DND-41 (cell line): Measurements from ENCODE around the gene BCAS3.

Experiments
- CTCF ChIP-seq: IDR thresholded peaks from 2 replicates; pipeline ENCODE4 v1.5.1; 2012; ENCODE audit warnings: borderline replicate concordance, low read length, moderate library complexity, mild to moderate bottlenecking; ENCODE audit not compliant: poor library complexity, severe bottlenecking; ENCODE audit errors: extremely low read depth
- EZH2 ChIP-seq: IDR thresholded peaks from 3 replicates; pipeline ENCODE4 v1.6.1; 2012; ENCODE audit warnings: borderline replicate concordance, low read depth, mild to moderate bottlenecking, moderate library complexity, low read length, inconsistent platforms; ENCODE audit not compliant: severe bottlenecking

GRCh38 chr17:60964160-60964559 lies 286.5 kb downstream of the BCAS3 start:
- no peak for TF ChIP-seq CTCF
- TF ChIP-seq EZH2: no peak
